Sigmoid colon (tissue), 7 donors: ENCODE data around the gene PDZD4. TPM values are rescaled to one million over a fixed set of nuclear protein-coding genes. Genes with fewer than 3 reads are reported as not detected.

ENCODE experiments used
- DNase-seq: peaks from one replicate; pipeline ENCODE4 v3.0.0-alpha.2; 2019
- H3K27ac ChIP-seq, 4 donors: fragments of 200-600 bp; sonication (generic); one replicate each; pipeline ENCODE4 v1.5.1; 2016 to 2019; ENCODE audit warnings: mild to moderate bottlenecking in 1 of 4
- H3K27me3 ChIP-seq, 3 donors: fragments of 200-600 bp; sonication (generic); one replicate each; pipeline ENCODE4 v1.5.1; 2019; ENCODE audit warnings: mild to moderate bottlenecking in 1 of 3
- H3K36me3 ChIP-seq, 4 donors: fragments of 200-600 bp; sonication (generic); one replicate each; pipeline ENCODE4 v1.5.1; 2016 to 2019
- H3K4me1 ChIP-seq, 4 donors: fragments of 200-600 bp; sonication (generic); one replicate each; pipeline ENCODE4 v1.5.1; 2017 to 2019
- H3K4me3 ChIP-seq, 4 donors: fragments of 200-600 bp; sonication (generic); one replicate each; pipeline ENCODE4 v1.5.1; 2017 to 2019; ENCODE audit warnings: mild to moderate bottlenecking in 2 of 4, moderate library complexity in 1 of 4
- H3K9me3 ChIP-seq, 4 donors: fragments of 200-600 bp in 3 of 4; sonication (generic) in 3 of 4; one replicate each; pipeline versions ENCODE4 v1.5.1 to v1.6.1; 2013 to 2019
- CTCF ChIP-seq, 4 experiments: fragments of 450-650 bp in 3 of 4; fragments of 200-600 bp in 1 of 4; IDR thresholded peaks; one replicate each; pipeline ENCODE4 v1.5.1; 2016 to 2019; ENCODE audit warnings: antibody characterized with exemption in 4 of 4, mild to moderate bottlenecking in 3 of 4, moderate library complexity in 2 of 4
- EP300 ChIP-seq, 4 donors: sonication (generic); formaldehyde crosslinking; IDR thresholded peaks; one replicate each; pipeline ENCODE4 v1.6.1; 2017; ENCODE audit warnings: antibody characterized with exemption in 4 of 4
- POLR2A ChIP-seq, 2 donors: fragments of 450-650 bp; IDR thresholded peaks; one replicate each; pipeline ENCODE4 v1.6.1; 2016; ENCODE audit warnings: antibody characterized with exemption in 2 of 2, mild to moderate bottlenecking in 2 of 2, moderate library complexity in 2 of 2
- POLR2AphosphoS5 ChIP-seq, 4 donors: sonication (generic); formaldehyde crosslinking; IDR thresholded peaks; one replicate each; pipeline ENCODE4 v1.6.1; 2017; ENCODE audit warnings: antibody characterized with exemption in 4 of 4
- WGBS, 2 donors: extraction: QIAGEN DNeasy Blood & Tissue Kit; methylation state at CpG; one replicate each; pipeline ENCODE4 v1.1.7; 2013; 5-methylcytosine and 5-hydroxymethylcytosine counted together
- intact Hi-C: fragments of 100-400 bp; cut with DNase I; formaldehyde crosslinking; loops from one replicate; pipeline ENCODE4 v1.15.1; 2023
- polyA plus RNA-seq, 3 donors: library from polyadenylated mRNA; stranded (reverse); fragments of 200-250 nt; gene quantifications; one replicate each; pipeline ENCODE4 v1.2.3, GENCODE V29; 2013
- total RNA-seq, 4 donors: library from RNA; depleted of rRNA; stranded (reverse); fragments of >200 nt; gene quantifications; one replicate each; pipeline ENCODE4 v1.1.0, GENCODE V29; 2016
- donor health status: healthy with polysubstance abuse.
- donor health status: Bipolar disorder and iron deficiency.
- donor health status: healthy.

Gene PDZD4
- total and polyA plus RNA-seq, 7 donors: 0.46 to 24.4 (median 8.6) TPM

DNA sequence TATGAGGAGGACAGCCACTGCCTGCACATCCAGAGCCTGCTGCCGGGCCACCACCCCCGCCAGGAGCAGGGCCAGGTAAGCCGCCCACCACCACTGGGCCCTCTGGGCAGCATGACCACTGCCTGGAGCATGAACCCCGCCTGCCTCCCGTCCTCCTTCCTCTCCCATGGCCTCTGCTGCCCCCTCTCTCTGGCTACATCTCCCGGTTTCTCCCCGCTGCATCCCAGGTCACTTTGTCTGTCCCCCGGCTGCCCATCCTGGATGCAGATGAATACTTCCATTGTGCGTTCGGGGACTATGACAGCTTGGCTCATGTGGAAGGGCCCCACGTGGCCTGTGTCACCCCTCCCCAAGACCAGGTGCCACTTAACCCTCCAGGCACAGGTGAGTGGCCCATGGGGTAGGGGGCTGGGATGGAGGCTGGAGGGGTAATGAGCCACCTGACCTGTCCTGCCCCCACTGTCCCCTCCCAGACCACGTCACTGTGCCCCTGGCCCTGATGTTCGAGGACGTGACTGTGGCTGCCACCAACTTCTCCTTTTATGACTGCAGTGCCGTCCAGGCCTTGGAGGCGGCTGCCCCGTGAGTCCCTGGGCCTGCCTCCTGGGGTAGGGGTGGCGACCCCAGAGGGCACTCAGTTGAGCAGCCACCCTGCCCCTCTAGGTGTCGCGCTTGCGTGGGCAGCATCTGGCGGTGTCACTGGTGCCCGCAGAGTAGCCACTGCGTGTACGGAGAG, 60.3 kb downstream of the PDZD4 start:
- DNase-seq: peak; percentile 63

DNA sequence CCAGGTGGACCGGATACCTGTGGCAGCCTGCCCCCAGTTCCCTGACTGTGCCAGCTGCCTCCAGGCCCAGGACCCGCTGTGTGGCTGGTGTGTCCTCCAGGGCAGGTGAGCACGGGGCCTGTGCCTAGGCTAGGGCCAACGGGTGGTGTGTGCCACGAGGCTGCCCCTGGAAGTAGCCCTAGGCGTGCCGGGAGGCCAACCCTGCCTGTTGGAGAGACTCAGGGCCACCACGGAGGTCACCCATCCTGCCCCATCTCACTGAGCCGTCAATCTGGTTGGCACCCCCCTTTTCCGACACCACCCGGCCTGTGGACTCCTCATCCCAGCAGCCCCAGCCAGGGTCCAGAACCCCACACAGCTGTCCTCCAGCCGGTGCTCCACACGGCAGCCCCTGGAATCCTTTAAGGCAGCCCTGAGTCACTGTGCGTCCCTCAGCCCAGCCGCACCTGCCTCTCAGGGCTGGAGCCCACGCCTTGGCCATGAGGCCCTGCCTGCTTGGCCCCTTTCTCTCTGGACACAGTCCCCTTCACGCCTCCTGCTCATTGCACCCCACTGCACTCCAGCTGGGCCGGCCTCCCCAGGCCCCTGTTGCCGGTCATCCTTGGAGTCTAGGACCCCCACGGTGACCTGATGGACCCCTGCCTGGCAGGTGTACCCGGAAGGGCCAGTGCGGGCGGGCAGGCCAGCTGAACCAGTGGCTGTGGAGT, 61.0 kb downstream of the PDZD4 start:
- no peaks in the 10 kb centered on the region for H3K27me3 ChIP-seq
- WGBS, 2 donors: 86 to 89% methylated on average over 23 of the region's 23 CpGs
- H3K27ac ChIP-seq: no peak overlapping the region
- intact Hi-C loops: no loop called here
- H3K36me3 ChIP-seq: peaks cover 0 to 44% (median 1%) of the 10 kb centered on the region in 4 donors
- no peaks in the 10 kb centered on the region for H3K9me3 ChIP-seq
- DNase-seq: peak; percentile 65
- H3K4me3 ChIP-seq: no peak overlapping the region
- TF ChIP-seq EP300 (IDR thresholded peaks at IDR 0.05): no peak
- no peak for TF ChIP-seq POLR2AphosphoS5 (IDR thresholded peaks at IDR 0.05)
- TF ChIP-seq CTCF (IDR thresholded peaks at IDR 0.05): no peak
- no peak for TF ChIP-seq POLR2A (IDR thresholded peaks at IDR 0.05)
- H3K4me1 ChIP-seq: peaks cover 0 to 33% (median 15%) of the 10 kb centered on the region in 4 donors

More for the DNA sequence above, 60.3 kb downstream of the PDZD4 start:
- no peaks in the 10 kb centered on the region for H3K9me3 ChIP-seq
- no peak overlapping the region for H3K27ac ChIP-seq
- H3K27me3 ChIP-seq: no peaks in the 10 kb centered on the region
- peaks cover 0 to 26% (median 12%) of the 10 kb centered on the region in 4 donors for H3K4me1 ChIP-seq
- WGBS, 2 donors: 86 to 88% methylated on average over 25 of the region's 25 CpGs
- no peak overlapping the region for H3K4me3 ChIP-seq
- H3K36me3 ChIP-seq: peaks cover 0 to 51% (median 5%) of the 10 kb centered on the region in 4 donors
- TF ChIP-seq POLR2A (IDR thresholded peaks at IDR 0.05) (no peak), EP300 (IDR thresholded peaks at IDR 0.05) (no peak), CTCF (IDR thresholded peaks at IDR 0.05) (no peak), POLR2AphosphoS5 (IDR thresholded peaks at IDR 0.05) (no peak)
- intact Hi-C loops: no loop called here

DNA sequence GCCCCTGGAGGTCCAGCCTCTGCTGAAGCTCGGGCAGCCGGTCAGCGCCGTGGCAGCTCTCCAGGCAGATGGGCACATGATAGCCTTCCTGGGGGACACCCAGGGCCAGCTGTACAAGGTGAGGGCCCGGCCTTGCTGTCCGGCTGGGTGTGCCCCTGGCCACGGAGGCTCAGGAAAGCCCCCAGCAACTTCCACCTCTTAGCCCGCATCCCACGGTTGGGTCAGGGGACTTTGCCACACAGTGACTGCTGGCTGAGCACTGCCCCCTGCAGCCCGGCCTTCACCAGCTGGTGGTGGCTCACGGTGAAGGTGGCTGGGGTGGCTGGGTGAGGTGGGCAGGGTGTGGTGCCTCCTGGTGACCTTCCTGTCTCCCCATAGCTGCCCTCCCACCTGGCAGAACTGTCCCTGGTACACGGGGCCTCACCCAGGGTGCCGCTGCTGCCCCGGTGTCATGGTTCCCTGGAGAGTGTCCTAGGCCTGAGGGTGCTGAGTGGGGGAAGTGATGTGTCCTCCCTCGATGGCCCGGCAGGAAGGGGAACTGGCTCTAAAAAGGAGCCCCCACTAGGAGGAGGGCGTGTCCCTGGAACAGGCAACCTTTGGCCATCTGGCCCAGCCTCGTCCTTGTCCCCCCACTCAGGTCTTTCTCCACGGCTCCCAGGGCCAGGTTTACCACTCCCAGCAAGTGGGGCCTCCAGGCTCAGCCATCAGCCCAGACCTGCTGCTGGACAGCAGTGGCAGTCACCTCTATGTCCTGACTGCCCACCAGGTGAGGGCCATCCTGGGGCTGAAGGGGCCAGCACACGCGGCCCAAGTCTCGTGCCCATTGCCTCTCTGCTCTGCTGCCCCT, 61.8 kb downstream of the PDZD4 start:
- Histone ChIP-seq H3K4me3 (no peak overlapping the region), H3K27me3 (no peaks in the 10 kb centered on the region), H3K27ac (peak overlapping the region in 3 of 4 donors; percentile 14 to 86 (median 86)), H3K36me3 (peaks cover 0 to 38% (median 0%) of the 10 kb centered on the region in 4 donors), H3K9me3 (no peaks in the 10 kb centered on the region), H3K4me1 (peaks cover 0 to 34% (median 16%) of the 10 kb centered on the region in 4 donors)
- TF ChIP-seq POLR2A (IDR thresholded peaks at IDR 0.05) (no peak), POLR2AphosphoS5 (IDR thresholded peaks at IDR 0.05) (no peak), EP300 (IDR thresholded peaks at IDR 0.05) (no peak)
- 70 to 78% methylated on average over 22 of the region's 22 CpGs for WGBS, 2 donors
- intact Hi-C loops: no loop called here
- DNase-seq: no peak

DNA sequence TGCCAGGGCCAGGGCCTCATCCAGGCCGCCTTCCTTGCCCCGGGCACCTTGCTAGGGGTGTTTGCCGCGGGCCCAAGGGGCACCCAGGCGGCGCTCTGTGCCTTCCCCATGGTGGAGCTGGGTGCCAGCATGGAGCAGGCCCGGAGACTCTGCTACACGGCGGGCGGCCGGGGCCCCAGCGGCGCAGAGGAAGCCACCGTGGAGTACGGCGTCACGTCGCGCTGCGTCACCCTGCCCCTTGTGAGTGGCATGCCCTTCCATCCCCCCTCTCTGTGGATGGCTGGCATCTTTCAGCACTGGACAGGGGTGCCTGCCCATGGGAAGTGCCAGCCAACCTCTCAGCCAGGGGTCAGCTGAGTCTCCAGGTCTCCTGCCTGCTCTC, 62.7 kb downstream of the PDZD4 start:
- H3K27me3 ChIP-seq: no peaks in the 10 kb centered on the region
- H3K4me1 ChIP-seq: peaks cover 0 to 34% (median 16%) of the 10 kb centered on the region in 4 donors
- peaks cover 0 to 35% (median 0%) of the 10 kb centered on the region in 4 donors for H3K36me3 ChIP-seq
- TF ChIP-seq POLR2A (IDR thresholded peaks at IDR 0.05) (no peak), POLR2AphosphoS5 (IDR thresholded peaks at IDR 0.05) (no peak), EP300 (IDR thresholded peaks at IDR 0.05) (no peak), CTCF (IDR thresholded peaks at IDR 0.05) (no peak)
- no peaks in the 10 kb centered on the region for H3K9me3 ChIP-seq
- H3K27ac ChIP-seq: peak overlapping the region in 3 of 4 donors; percentile 77 to 86 (median 86)
- intact Hi-C loops: no loop called here
- peak; percentile 57 for DNase-seq
- no peak overlapping the region for H3K4me3 ChIP-seq
- WGBS, 2 donors: 92 to 95% methylated on average over 20 of the region's 20 CpGs
